Fibroblast of pulmonary artery (primary cell): ENCODE results near the gene AOPEP.
"Not testable (repeated sequence)": the region's sequence is repeated elsewhere in the genome, so short reads cannot be mapped to it uniquely, and the experiment has no call there.

ENCODE experiments used
- DNase-seq: peaks from one replicate; pipeline ENCODE4 v3.0.0-alpha.2; 2010; ENCODE audit warnings: low read depth
- H3K4me3 ChIP-seq: replicated peaks from 2 replicates; pipeline ENCODE4 v1.5.1; 2011; ENCODE audit warnings: low read depth, mild to moderate bottlenecking, control low read depth, low read length, moderate library complexity
- TF ChIP-seq, protein P1 (sequence below): IDR thresholded peaks from 2 replicates; pipeline ENCODE4 v1.5.1; 2011; ENCODE audit warnings: mild to moderate bottlenecking, control low read depth, low read length, inconsistent platforms; ENCODE audit errors: missing control alignments

The AOPEP gene

DNA sequence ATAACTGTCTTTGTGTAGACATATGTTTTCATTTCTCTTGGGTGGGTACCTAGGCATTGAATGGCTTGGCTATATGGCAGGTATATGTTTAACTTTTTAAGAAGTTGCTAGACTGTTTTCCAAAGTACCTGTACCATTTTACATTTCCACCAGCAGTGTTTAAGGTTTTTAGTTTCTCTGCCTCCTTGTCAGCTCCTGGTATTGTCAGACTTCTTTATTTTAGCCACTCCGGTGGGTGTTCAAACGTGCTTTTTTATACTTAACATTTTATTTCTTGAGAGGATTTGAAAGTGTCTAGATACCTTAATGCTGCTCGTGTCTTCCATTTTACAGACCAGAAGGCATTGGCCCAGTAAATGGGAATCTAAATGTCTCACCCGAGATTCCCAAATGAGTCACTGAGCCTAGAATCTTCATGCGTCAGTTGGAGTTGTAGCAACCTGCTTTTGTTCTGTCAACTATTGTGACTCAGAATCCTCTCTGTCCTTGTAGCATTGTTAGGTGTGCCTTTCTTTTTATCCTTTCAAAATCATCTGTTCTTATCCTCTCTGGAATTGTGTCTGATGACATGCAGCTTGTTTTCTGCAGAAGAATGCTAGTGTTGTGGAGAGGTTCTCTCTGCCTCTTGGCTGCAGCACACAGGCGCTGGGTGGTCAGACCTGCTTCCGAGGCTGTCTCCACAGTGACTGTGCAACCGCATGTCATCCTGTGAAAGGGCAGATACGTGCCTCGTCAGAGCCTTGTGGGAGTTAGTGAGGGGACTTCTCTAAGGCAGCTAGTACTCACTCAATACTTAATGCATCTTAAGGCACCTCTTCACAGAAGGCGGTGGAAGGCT lies 291.8 kb downstream of the AOPEP start:
- TF ChIP-seq, protein P1, sequence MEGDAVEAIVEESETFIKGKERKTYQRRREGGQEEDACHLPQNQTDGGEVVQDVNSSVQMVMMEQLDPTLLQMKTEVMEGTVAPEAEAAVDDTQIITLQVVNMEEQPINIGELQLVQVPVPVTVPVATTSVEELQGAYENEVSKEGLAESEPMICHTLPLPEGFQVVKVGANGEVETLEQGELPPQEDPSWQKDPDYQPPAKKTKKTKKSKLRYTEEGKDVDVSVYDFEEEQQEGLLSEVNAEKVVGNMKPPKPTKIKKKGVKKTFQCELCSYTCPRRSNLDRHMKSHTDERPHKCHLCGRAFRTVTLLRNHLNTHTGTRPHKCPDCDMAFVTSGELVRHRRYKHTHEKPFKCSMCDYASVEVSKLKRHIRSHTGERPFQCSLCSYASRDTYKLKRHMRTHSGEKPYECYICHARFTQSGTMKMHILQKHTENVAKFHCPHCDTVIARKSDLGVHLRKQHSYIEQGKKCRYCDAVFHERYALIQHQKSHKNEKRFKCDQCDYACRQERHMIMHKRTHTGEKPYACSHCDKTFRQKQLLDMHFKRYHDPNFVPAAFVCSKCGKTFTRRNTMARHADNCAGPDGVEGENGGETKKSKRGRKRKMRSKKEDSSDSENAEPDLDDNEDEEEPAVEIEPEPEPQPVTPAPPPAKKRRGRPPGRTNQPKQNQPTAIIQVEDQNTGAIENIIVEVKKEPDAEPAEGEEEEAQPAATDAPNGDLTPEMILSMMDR, result no peak
- DNase-seq, result peak; percentile 96
- H3K4me3 ChIP-seq, result no peak overlapping the region

DNA sequence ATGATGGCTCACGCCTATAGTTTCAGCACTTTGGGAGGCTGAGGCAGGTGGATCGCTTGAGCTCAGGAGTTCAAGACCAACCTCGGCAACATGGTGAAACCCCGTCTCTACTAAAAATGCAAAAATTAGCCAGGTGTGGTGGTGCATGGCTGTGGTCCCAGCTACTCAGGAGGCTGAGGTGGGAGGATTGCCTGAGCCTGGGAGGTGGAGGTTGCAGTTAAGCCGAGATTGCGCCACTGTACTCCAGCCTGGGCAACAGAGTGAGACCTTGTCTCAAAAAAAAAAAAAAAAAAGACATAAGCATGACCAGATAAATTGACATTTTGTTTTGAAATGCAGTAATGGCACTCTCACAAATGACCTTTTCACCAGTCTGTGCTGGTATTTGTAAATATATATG lies 294.1 kb downstream of the AOPEP start:
- H3K4me3 ChIP-seq, DNase-seq: not testable (repeated sequence)

DNA sequence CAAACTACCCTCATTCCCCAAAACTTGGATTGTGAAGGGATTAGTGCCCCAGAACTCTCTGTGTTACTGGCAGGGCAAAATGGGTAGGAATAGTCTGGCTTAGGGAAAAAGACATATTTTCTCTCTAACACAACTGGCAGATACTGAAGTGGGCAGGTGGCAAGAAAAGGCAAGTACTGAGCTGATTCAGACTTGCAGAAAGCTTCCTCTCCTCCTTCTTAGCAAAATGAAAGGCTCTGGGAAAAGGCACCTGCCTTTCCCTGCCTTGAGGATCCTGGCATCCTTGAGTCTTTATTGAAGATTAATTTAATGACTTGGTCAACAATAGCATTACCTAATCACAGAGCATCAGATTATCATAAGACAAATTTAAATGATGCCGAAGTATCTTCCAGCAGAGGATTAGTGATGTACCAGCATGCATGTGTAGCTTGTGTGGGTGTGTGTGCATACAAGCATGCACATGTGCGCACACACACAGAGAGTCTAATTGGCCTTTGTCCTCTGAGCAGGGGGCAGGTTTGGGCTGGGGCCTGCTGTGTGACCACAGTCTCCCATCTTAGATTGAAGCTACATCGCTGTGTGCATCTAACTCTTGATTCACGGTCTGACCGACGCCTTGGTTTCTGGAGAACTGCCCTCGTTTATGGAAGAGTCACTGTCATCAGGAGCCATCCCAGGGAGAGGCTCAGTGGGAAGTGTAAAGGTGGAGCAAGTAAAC lies 294.8 kb downstream of the AOPEP start:
- H3K4me3 ChIP-seq, result no peak overlapping the region
- DNase-seq, result no peak
- TF ChIP-seq, protein P1, result no peak

DNA sequence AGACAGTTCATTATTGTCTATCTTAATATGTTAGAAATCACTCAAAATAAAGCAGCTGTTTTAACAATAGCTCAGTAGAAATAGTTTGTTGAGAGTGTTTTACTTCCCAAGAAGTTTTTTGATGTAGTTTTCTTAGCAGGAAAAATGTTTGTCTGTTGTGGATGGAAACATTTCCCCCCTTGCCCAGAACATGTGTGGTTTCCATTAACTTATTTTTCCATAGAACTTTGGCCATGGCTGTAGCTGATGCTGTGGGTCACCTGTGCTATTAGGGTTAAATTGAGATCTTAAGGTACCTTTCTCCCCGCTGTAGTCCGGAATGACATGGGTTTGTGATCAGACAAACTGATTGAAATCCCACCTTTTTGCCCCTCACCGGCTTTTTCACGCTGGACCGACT lies 296.2 kb downstream of the AOPEP start:
- TF ChIP-seq, protein P1, result no peak
- no peak overlapping the region for H3K4me3 ChIP-seq
- no peak for DNase-seq

DNA sequence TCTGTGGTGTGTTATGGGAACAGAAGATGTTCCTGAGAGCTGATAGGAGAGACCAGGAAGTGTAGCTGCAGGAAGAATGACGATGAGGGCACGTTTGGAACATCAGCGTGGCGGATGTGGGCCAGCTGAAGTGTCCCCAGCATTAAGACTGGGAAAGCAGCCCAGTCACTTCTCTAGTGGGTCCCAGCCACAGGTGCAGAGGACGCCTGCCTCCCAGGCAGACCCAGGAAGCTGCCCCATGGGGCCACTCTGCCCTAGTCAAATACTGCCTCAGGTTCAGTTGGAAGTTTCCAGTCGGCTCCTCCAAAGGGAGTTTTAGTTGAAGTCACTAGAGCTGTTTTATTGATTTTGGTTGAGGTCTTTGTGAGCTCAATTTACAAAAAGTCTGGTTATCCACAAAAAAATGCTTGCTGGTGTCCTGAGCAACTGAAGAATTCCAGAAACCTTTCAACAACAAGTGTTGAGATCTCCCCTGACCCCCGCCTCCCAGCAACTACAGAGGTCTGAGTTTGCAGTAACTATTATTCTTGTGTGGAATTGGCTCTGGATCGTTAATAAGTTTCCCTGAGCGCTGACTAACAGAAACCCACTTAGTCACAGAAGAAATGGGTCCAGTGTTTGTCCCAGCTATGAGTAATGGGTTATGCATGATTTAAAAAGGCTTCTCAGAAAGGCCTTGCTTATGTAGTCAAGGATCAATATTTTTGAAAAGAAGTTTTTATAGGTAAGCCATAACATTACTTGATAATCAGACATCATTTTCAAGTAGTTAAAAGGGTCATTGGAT lies 296.9 kb downstream of the AOPEP start:
- H3K4me3 ChIP-seq, result no peak overlapping the region
- TF ChIP-seq, protein P1, result no peak
- DNase-seq, result peak; percentile 69

DNA sequence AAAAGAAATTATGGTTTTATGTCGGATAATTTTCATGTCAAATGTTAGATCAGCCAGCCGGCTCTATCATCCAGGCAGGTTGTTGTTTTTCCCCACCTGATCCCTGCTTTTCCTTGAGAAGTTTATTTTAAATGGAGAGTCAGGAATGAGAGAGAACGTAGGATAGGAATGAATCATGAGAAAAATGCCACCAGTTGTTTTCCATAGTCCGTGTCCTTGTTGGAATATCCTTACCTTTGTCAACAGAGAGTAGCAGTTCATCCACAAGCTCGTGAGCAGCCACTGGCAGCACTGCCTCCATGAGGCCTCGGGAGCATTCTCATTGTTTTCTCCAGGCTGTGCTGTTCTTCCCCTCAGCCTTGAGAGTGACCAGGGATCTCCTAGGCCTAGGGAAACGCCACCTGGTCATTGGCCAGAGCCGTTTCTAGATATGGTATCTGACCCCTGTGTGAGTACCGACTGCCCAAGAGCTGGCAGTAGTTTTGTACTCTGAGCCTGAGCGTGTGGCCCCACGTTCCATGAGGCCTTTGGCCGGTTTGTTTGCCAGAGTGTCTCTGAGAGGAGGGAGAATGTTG lies 297.7 kb downstream of the AOPEP start:
- TF ChIP-seq, protein P1, result no peak
- H3K4me3 ChIP-seq, result no peak overlapping the region
- no peak for DNase-seq
